Measurements from ENCODE around the gene SMIM44. TPM values are rescaled to one million over a fixed set of nuclear protein-coding genes. Genes with fewer than 3 reads are reported as not detected.

SMIM44 gene
- total RNA-seq, 1 experiment from 2014 or later = not detected

DNA sequence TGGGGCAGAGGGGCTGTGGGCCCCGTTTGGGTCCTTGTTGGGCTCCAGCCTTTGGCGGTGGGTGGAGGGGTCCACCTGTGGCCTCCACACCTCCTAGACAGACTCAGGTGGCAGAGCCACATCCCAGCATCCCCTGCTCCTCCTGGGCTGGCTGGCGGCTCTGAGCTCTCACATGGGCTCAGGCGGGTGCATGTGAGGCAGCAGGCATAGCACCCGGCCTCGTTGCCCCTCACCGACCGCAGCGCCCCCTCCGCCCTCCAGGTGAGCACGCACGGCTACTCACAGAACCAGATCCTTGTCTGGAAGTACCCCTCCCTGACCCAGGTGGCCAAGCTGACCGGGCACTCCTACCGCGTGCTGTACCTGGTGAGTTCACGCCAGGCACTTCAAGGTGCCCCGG is 49.8 kb upstream of the SMIM44 start:
- Histone ChIP-seq H3K14ac (ENCODE audit: insufficient read depth, low read length) (no peak overlapping the region), H2BK20ac (ENCODE audit: low read depth, low read length, poor library complexity, severe bottlenecking) (no peak overlapping the region), H2BK5ac (ENCODE audit: insufficient read length, low read length) (no peak overlapping the region), H3K27me3 (ENCODE audit: insufficient read depth, low read length) (no peaks in the 10 kb centered on the region), H3K9me3 (ENCODE audit: control insufficient read depth, low read depth, low read length) (no peaks in the 10 kb centered on the region), H2AFZ (ENCODE audit: low read length) (no peak overlapping the region), H3K18ac (ENCODE audit: insufficient read length, low read depth, low read length) (no peak overlapping the region), H3K56ac (ENCODE audit: insufficient read length, low read depth, low read length) (no peak overlapping the region), H2BK12ac (ENCODE audit: insufficient read length, low read depth, low read length) (no peak overlapping the region), H3K23me2 (ENCODE audit: insufficient read length, low read depth, low read length, poor library complexity, severe bottlenecking) (no peaks in the 10 kb centered on the region), H3K9ac (ENCODE audit: extremely low read depth, insufficient read length, low read length) (no peak overlapping the region), H3K23ac (ENCODE audit: insufficient read length, low read depth, low read length) (no peak overlapping the region), H3K4me2 (ENCODE audit: insufficient read depth, insufficient read length, low read length) (no peak overlapping the region), H2BK120ac (ENCODE audit: low read depth, low read length, poor library complexity, severe bottlenecking) (no peak overlapping the region), H3K4ac (ENCODE audit: low read depth, low read length) (no peak overlapping the region), H3K27ac (ENCODE audit: insufficient read length, low read depth, low read length) (no peak overlapping the region), H3K79me1 (ENCODE audit: insufficient read depth, low read depth, low read length, poor library complexity, severe bottlenecking) (no peaks in the 10 kb centered on the region), H3K79me2 (ENCODE audit: insufficient read depth, low read length) (no peaks in the 10 kb centered on the region), H4K5ac (ENCODE audit: insufficient read length, low read depth, low read length) (no peak overlapping the region), H4K20me1 (ENCODE audit: control insufficient read depth, insufficient read depth, insufficient read length) (no peaks in the 10 kb centered on the region), H2BK15ac (ENCODE audit: low read depth, low read length) (no peak overlapping the region), H3K4me1 (ENCODE audit: insufficient read depth, low read length) (no peaks in the 10 kb centered on the region), H4K8ac (replicated peaks; ENCODE audit: insufficient read length, low read depth, low read length) (no peak overlapping the region), H4K91ac (ENCODE audit: insufficient read length, low read depth, low read length) (no peak overlapping the region), H2AK5ac (ENCODE audit: insufficient read length, low read length) (no peak overlapping the region), H3T11ph (ENCODE audit: low read length) (no peak overlapping the region)
- no peak overlapping the region for H3K4me3 Mint-ChIP-seq
- TF ChIP-seq, protein P1, sequence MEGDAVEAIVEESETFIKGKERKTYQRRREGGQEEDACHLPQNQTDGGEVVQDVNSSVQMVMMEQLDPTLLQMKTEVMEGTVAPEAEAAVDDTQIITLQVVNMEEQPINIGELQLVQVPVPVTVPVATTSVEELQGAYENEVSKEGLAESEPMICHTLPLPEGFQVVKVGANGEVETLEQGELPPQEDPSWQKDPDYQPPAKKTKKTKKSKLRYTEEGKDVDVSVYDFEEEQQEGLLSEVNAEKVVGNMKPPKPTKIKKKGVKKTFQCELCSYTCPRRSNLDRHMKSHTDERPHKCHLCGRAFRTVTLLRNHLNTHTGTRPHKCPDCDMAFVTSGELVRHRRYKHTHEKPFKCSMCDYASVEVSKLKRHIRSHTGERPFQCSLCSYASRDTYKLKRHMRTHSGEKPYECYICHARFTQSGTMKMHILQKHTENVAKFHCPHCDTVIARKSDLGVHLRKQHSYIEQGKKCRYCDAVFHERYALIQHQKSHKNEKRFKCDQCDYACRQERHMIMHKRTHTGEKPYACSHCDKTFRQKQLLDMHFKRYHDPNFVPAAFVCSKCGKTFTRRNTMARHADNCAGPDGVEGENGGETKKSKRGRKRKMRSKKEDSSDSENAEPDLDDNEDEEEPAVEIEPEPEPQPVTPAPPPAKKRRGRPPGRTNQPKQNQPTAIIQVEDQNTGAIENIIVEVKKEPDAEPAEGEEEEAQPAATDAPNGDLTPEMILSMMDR (conservative IDR thresholded peaks at IDR 0.05) = no peak
- no peaks in the 10 kb centered on the region for H3K9me3 Mint-ChIP-seq
- peaks cover 17 to 44% (median 44%) of the 10 kb centered on the region in 3 experiments; a peak in 6 of 7 replicates for H3K36me3 Mint-ChIP-seq (ENCODE audit: insufficient read depth in 1 of 3, low read depth in 3 of 3)
- no peak overlapping the region; a peak in 1 of 7 replicates for H3K27ac Mint-ChIP-seq
- no CpG with 5 or more reads among the region's 17 CpGs for WGBS (ENCODE audit: extremely low coverage, insufficient read length, low lambda C conversion rate)
- DNase-seq = no peak
- H3K27me3 Mint-ChIP-seq (ENCODE audit: low read depth) = no peaks in the 10 kb centered on the region; the same call in 1 of the 2 replicates
- no peaks in the 10 kb centered on the region for H3K4me1 Mint-ChIP-seq
